Glutamatergic neuron (in vitro differentiated cells): ENCODE measurements around the gene RASAL2. TPM values are rescaled to one million over a fixed set of nuclear protein-coding genes. Genes with fewer than 3 reads are reported as not detected.

ENCODE experiments used
- DNase-seq: peaks from one replicate; pipeline ENCODE4 v3.0.0; 2022
- H3K27ac Mint-ChIP-seq: one replicate; pipeline ENCODE4 v1.8.0; 2020; ENCODE audit warnings: mild to moderate bottlenecking, mixed read lengths, inconsistent platforms; ENCODE audit not compliant: unreplicated experiment
- H3K27me3 Mint-ChIP-seq: one replicate; pipeline ENCODE4 v1.8.0; 2020; ENCODE audit warnings: mild to moderate bottlenecking, moderate library complexity, mixed read lengths, inconsistent platforms; ENCODE audit not compliant: unreplicated experiment
- H3K36me3 Mint-ChIP-seq: one replicate; pipeline ENCODE4 v1.8.0; 2020; ENCODE audit warnings: mild to moderate bottlenecking, mixed read lengths, inconsistent platforms; ENCODE audit not compliant: unreplicated experiment
- H3K4me1 Mint-ChIP-seq: one replicate; pipeline ENCODE4 v1.8.0; 2020; ENCODE audit warnings: mild to moderate bottlenecking, low read depth, mixed read lengths, inconsistent platforms; ENCODE audit not compliant: unreplicated experiment
- H3K4me3 Mint-ChIP-seq: one replicate; pipeline ENCODE4 v1.8.0; 2020; ENCODE audit warnings: mild to moderate bottlenecking, mixed read lengths, inconsistent platforms; ENCODE audit not compliant: unreplicated experiment
- H3K9me3 Mint-ChIP-seq: one replicate; pipeline ENCODE4 v1.8.0; 2020; ENCODE audit warnings: mild to moderate bottlenecking, moderate library complexity, mixed read lengths, inconsistent platforms; ENCODE audit not compliant: unreplicated experiment
- total RNA-seq: library from RNA; stranded (reverse); fragmentation: NEBNext Ultra II Directional; extraction: Animal tissue kit (Norgen Biotek cat#: 25700); gene quantifications from one replicate; pipeline ENCODE4 v1.2.1, GENCODE V29; 2021; ENCODE audit not compliant: unreplicated experiment
- TF ChIP-seq, protein P1 (sequence below): fragments of 200-600 bp; sonication (generic); IDR thresholded peaks from one replicate; pipeline ENCODE4 v1.5.0; 2021; ENCODE audit not compliant: partially characterized antibody, unreplicated experiment

RASAL2 gene
- total RNA-seq, 1 donor from 2014 or later, result 12.4 TPM

DNA sequence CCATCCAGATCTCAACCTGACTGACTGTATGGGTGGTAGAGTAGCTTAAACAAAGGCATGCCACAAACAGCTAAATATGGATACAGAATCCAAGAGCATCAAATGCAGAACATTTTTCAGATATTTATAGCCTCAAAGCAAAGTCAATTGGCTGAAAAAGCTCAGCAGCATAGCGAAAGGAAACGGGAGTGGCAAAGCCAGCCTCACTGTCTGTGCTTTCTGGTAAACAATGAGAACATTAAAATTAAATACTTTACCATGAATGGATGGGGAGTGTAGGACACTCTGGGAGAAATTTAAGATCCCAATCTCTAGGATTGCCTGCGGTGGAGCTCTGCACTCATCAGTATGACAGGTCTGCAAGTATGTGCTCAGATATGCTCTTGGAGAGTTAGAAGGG lies 4.4 kb downstream of the RASAL2 start:
- Mint-ChIP-seq H3K36me3 (no peaks in the 10 kb centered on the region), H3K4me1 (peaks cover 10% of the 10 kb centered on the region), H3K27me3 (peaks cover 2% of the 10 kb centered on the region), H3K4me3 (no peak overlapping the region), H3K9me3 (peaks cover 5% of the 10 kb centered on the region), H3K27ac (no peak overlapping the region)
- DNase-seq, result no peak
- TF ChIP-seq, protein P1, sequence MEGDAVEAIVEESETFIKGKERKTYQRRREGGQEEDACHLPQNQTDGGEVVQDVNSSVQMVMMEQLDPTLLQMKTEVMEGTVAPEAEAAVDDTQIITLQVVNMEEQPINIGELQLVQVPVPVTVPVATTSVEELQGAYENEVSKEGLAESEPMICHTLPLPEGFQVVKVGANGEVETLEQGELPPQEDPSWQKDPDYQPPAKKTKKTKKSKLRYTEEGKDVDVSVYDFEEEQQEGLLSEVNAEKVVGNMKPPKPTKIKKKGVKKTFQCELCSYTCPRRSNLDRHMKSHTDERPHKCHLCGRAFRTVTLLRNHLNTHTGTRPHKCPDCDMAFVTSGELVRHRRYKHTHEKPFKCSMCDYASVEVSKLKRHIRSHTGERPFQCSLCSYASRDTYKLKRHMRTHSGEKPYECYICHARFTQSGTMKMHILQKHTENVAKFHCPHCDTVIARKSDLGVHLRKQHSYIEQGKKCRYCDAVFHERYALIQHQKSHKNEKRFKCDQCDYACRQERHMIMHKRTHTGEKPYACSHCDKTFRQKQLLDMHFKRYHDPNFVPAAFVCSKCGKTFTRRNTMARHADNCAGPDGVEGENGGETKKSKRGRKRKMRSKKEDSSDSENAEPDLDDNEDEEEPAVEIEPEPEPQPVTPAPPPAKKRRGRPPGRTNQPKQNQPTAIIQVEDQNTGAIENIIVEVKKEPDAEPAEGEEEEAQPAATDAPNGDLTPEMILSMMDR, result no peak

DNA sequence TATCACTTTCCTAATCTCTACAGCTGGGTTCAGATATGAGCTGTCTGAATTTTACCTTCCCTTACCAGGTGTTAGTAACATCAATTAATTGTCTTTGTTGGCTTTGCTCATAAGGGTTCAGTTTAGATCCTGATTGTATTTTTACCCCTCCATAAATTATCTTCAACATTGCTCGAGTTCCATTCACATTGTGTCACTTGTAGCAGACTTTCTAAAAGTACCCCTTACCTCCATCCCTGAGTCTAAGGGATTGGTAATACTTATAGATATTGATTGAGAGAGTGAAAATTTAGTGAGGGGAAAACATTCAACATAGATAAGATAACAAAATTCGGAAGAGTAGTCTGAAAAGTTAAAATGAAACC lies 7.3 kb downstream of the RASAL2 start:
- Mint-ChIP-seq H3K4me1 (peaks cover 2% of the 10 kb centered on the region), H3K27ac (no peak overlapping the region), H3K27me3 (no peaks in the 10 kb centered on the region), H3K4me3 (no peak overlapping the region), H3K36me3 (no peaks in the 10 kb centered on the region), H3K9me3 (peaks cover 2% of the 10 kb centered on the region)
- TF ChIP-seq, protein P1, result no peak
- DNase-seq, result no peak

DNA sequence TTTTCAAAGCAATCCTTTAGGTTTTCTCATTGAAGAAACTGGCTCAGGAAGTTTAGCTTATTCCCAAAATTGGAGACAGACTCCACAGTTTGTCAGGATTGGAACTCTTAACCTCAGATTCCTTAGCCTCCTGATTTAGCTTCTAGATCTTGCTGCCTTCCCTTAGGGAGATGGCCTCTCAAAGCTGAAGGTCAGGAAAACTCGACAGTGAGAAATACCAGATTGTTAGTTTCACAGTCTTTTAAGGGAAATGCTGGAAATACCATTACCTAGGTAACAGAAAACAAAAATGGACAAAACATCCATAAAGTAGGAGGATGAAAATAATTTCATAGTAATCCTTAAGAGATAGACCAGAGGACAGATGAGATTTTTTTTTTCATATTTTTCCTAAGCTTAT lies 7.8 kb downstream of the RASAL2 start:
- Mint-ChIP-seq H3K27me3 (no peaks in the 10 kb centered on the region), H3K4me3 (no peak overlapping the region), H3K36me3 (no peaks in the 10 kb centered on the region), H3K9me3 (peaks cover 1% of the 10 kb centered on the region), H3K27ac (no peak overlapping the region), H3K4me1 (peaks cover 2% of the 10 kb centered on the region)
- DNase-seq, result no peak
- TF ChIP-seq, protein P1, result no peak

DNA sequence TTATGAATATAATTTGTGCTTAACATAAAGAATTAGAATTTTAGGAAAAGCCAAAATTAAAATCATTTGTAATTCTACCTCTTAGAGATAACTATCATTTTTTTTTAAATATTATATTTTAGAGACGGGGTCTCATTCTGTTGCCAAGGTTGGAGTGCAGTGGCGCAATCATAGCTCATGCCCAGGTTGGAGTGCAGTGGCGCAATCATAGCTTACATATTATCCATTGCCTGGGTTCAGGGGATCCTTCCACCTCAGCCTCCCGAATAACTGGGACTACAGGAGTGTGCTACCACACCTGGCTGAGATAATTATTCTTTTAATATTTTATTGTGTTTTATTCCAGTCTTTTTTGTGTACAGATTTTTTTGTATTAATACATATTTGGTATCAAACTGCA lies 8.3 kb downstream of the RASAL2 start:
- peaks cover 2% of the 10 kb centered on the region for H3K4me1 Mint-ChIP-seq
- no peaks in the 10 kb centered on the region for H3K27me3 Mint-ChIP-seq
- DNase-seq, result no peak
- H3K9me3 Mint-ChIP-seq, result no peaks in the 10 kb centered on the region
- no peak overlapping the region for H3K27ac Mint-ChIP-seq
- TF ChIP-seq, protein P1, result no peak
- no peak overlapping the region for H3K4me3 Mint-ChIP-seq
- no peaks in the 10 kb centered on the region for H3K36me3 Mint-ChIP-seq

DNA sequence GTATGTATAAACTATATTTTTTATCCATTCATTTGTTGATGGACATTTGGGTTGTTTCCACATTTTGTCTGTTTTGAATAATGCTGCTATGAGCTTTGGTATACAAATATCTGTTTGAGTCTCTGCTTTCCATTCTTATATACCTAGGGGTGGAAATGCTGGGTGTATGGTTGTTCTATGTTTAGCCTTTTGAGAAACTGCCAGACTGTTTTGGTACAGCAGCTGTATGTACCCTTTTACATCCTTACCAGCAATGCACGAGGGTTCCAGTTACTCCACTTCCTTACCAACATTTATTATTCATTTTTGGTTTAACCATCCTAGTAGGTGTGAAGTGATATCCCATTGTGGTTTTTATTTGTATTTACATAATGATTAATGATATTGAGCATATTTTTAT lies 13.9 kb downstream of the RASAL2 start:
- Mint-ChIP-seq H3K9me3 (no peaks in the 10 kb centered on the region), H3K27ac (no peak overlapping the region), H3K27me3 (no peaks in the 10 kb centered on the region), H3K4me1 (no peaks in the 10 kb centered on the region), H3K36me3 (no peaks in the 10 kb centered on the region), H3K4me3 (no peak overlapping the region)
- TF ChIP-seq, protein P1, result no peak
- DNase-seq, result no peak
